Glutamatergic neuron (in vitro differentiated cells): ENCODE results near the gene OR8G1. TPM values are rescaled to one million over a fixed set of nuclear protein-coding genes. Genes with fewer than 3 reads are reported as not detected.

Experiments
- DNase-seq: peaks from one replicate; pipeline ENCODE4 v3.0.0; 2022
- H3K27ac Mint-ChIP-seq: one replicate; pipeline ENCODE4 v1.8.0; 2020; ENCODE audit warnings: mild to moderate bottlenecking, mixed read lengths, inconsistent platforms; ENCODE audit not compliant: unreplicated experiment
- H3K27me3 Mint-ChIP-seq: one replicate; pipeline ENCODE4 v1.8.0; 2020; ENCODE audit warnings: mild to moderate bottlenecking, moderate library complexity, mixed read lengths, inconsistent platforms; ENCODE audit not compliant: unreplicated experiment
- H3K36me3 Mint-ChIP-seq: one replicate; pipeline ENCODE4 v1.8.0; 2020; ENCODE audit warnings: mild to moderate bottlenecking, mixed read lengths, inconsistent platforms; ENCODE audit not compliant: unreplicated experiment
- H3K4me1 Mint-ChIP-seq: one replicate; pipeline ENCODE4 v1.8.0; 2020; ENCODE audit warnings: mild to moderate bottlenecking, low read depth, mixed read lengths, inconsistent platforms; ENCODE audit not compliant: unreplicated experiment
- H3K4me3 Mint-ChIP-seq: one replicate; pipeline ENCODE4 v1.8.0; 2020; ENCODE audit warnings: mild to moderate bottlenecking, mixed read lengths, inconsistent platforms; ENCODE audit not compliant: unreplicated experiment
- H3K9me3 Mint-ChIP-seq: one replicate; pipeline ENCODE4 v1.8.0; 2020; ENCODE audit warnings: mild to moderate bottlenecking, moderate library complexity, mixed read lengths, inconsistent platforms; ENCODE audit not compliant: unreplicated experiment
- total RNA-seq: library from RNA; stranded (reverse); fragmentation: NEBNext Ultra II Directional; extraction: Animal tissue kit (Norgen Biotek cat#: 25700); gene quantifications from one replicate; pipeline ENCODE4 v1.2.1, GENCODE V29; 2021; ENCODE audit not compliant: unreplicated experiment
- TF ChIP-seq, protein P1 (sequence below): fragments of 200-600 bp; sonication (generic); IDR thresholded peaks from one replicate; pipeline ENCODE4 v1.5.0; 2021; ENCODE audit not compliant: partially characterized antibody, unreplicated experiment

Gene OR8G1
- total RNA-seq, 1 donor from 2014 or later, result not detected

DNA sequence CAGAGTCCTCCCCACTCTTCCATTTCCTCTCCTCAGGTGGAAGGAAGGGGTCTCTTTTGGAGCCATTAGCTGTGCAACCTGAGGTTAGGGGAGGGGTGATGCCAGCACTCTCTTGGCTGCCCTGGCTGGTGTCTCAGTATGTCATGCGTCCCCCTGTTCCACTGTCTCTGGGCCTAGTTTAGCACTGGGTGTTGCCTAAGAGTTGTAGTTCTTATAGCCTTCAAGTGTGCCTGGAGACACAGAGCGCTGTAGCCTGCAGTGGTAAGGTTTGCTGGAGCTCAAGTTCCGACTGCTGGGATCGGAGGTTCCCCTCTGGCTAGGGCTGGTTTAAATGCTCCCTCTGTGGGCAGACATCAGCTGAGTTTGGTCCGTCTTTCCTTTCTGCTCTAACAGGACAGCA is 36.9 kb upstream of the OR8G1 start:
- TF ChIP-seq, protein P1, sequence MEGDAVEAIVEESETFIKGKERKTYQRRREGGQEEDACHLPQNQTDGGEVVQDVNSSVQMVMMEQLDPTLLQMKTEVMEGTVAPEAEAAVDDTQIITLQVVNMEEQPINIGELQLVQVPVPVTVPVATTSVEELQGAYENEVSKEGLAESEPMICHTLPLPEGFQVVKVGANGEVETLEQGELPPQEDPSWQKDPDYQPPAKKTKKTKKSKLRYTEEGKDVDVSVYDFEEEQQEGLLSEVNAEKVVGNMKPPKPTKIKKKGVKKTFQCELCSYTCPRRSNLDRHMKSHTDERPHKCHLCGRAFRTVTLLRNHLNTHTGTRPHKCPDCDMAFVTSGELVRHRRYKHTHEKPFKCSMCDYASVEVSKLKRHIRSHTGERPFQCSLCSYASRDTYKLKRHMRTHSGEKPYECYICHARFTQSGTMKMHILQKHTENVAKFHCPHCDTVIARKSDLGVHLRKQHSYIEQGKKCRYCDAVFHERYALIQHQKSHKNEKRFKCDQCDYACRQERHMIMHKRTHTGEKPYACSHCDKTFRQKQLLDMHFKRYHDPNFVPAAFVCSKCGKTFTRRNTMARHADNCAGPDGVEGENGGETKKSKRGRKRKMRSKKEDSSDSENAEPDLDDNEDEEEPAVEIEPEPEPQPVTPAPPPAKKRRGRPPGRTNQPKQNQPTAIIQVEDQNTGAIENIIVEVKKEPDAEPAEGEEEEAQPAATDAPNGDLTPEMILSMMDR, result no peak
- Mint-ChIP-seq H3K36me3 (no peaks in the 10 kb centered on the region), H3K4me3 (no peak overlapping the region), H3K27me3 (no peaks in the 10 kb centered on the region), H3K27ac (no peak overlapping the region), H3K9me3 (peaks cover 2% of the 10 kb centered on the region), H3K4me1 (peaks cover 4% of the 10 kb centered on the region)
- DNase-seq, result no peak

DNA sequence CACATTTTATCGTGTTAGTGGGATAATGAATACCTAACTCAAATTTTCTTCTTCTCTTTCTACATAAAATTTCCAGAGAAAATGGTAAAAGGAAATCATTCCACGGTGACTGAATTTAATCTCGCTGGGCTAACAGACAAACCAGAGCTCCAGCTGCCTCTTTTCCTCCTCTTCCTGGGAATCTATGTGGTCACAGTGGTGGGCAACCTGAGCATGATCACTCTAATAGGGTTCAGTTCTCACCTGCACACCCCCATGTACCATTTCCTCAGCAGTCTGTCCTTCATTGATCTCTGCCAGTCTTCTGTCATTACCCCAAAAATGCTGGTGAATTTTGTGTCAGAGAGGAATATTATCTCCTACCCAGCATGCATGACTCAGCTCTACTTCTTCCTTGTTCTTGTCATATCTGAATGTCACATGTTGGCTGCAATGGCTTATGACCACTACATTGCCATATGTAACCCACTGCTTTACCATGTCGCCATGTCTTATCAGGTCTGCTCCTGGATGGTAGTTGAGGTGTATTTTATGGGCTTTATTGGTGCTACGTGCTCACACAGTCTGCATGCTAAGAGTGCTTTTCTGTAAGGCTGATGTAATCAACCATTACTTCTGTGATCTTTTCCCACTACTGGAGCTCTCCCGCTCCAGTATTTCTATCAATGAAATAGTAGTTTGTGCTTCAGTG is 33.6 kb upstream of the OR8G1 start:
- TF ChIP-seq, protein P1, result no peak
- Mint-ChIP-seq H3K4me3 (no peak overlapping the region), H3K36me3 (no peaks in the 10 kb centered on the region), H3K27me3 (no peaks in the 10 kb centered on the region), H3K27ac (no peak overlapping the region), H3K9me3 (no peaks in the 10 kb centered on the region), H3K4me1 (peaks cover 7% of the 10 kb centered on the region)
- DNase-seq, result no peak

DNA sequence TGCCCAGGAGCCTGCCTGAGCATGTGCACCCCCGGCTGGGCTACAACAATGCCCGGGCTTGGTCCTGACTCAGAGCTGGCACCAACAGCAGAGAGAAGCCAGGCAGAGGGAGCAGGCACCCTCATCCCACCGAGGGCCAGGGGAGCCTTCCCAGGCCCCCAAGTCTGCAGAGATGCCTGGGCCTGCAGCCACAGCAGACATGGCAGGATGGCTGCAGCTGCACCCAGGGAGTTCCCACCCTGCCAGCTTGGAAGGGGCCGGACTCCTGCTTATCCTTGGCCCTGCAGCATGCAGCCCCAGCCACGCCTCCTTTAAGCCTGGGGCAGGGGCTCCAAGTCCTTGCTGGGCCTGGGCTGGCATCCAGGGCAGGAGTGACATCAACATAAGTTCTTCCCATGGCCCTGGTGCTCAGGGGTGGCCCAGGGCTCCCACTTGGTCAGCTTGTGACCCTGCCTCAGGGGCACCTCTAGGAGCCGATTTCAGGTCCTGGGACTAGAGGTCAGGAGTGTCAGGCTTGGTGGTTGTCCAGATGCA is 31.0 kb upstream of the OR8G1 start:
- peaks cover 4% of the 10 kb centered on the region for H3K4me1 Mint-ChIP-seq
- no peak overlapping the region for H3K27ac Mint-ChIP-seq
- no peaks in the 10 kb centered on the region for H3K36me3 Mint-ChIP-seq
- no peaks in the 10 kb centered on the region for H3K9me3 Mint-ChIP-seq
- DNase-seq, result no peak
- TF ChIP-seq, protein P1, result no peak
- H3K4me3 Mint-ChIP-seq, result no peak overlapping the region
- H3K27me3 Mint-ChIP-seq, result no peaks in the 10 kb centered on the region

DNA sequence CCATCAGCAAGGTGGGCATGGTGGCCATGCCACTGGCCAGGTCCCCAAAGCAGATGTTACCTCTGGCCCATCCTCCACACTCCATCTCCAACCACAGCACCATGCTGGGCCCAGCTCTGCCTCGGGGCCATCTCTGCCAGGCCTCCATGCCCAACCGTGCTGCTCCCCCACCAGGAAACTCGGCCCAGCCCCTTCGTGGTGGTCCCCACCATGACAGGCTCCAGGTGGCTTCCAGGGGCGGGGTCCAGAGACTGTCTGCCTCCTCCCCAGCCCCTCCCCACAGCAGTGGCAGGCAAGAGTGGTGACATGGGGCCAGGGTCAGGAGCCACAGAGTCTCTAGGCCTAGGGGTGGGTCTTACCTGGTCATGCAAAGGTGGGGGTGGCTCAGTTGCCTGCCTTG is 30.5 kb upstream of the OR8G1 start:
- H3K27me3 Mint-ChIP-seq, result no peaks in the 10 kb centered on the region
- TF ChIP-seq, protein P1, result no peak
- H3K9me3 Mint-ChIP-seq, result peaks cover 3% of the 10 kb centered on the region
- no peak for DNase-seq
- H3K4me1 Mint-ChIP-seq, result peaks cover 4% of the 10 kb centered on the region
- H3K4me3 Mint-ChIP-seq, result no peak overlapping the region
- no peak overlapping the region for H3K27ac Mint-ChIP-seq
- H3K36me3 Mint-ChIP-seq, result no peaks in the 10 kb centered on the region

DNA sequence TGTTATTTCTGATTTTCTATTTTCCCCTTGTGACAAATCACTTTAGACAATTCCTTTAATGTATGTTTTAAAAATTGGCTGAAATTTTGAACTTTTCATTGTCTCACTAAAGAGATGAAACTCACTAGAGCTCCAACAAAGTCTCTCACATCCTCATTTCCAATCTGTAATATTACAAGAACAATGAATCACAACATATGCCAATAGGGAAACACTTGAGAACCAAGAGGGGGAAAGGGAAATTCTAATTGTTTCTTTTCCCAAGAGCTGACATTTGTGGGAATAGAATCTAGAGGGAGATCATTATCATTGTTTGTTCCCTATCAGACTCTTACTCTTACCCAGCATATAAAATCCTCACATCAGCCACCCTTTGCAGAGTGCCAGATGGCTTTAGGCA is 29.6 kb upstream of the OR8G1 start:
- H3K4me1 Mint-ChIP-seq, result peaks cover 4% of the 10 kb centered on the region

More for the DNA sequence above, 29.6 kb upstream of the OR8G1 start:
- no peaks in the 10 kb centered on the region for H3K27me3 Mint-ChIP-seq
- no peak overlapping the region for H3K4me3 Mint-ChIP-seq
- TF ChIP-seq, protein P1, result no peak
- H3K36me3 Mint-ChIP-seq, result no peaks in the 10 kb centered on the region
- H3K27ac Mint-ChIP-seq, result peak overlapping the region; percentile 59
- H3K9me3 Mint-ChIP-seq, result peaks cover 3% of the 10 kb centered on the region
- DNase-seq, result no peak
